SK-N-SH (cell line): Measurements from ENCODE around the gene DSTN. TPM values are rescaled to one million over a fixed set of nuclear protein-coding genes. Genes with fewer than 3 reads are reported as not detected.
A peak's percentile ranks its signal among the peaks of the same experiment; 100 is the strongest.

Experiments
- CTCF ChIA-PET: fragments of 300-600, 350-600 bp; formaldehyde crosslinking; extraction: SDS; loops from one replicate; lab custom pipeline; 2021; lab: Yijun Ruan, JAX
- POLR2A ChIA-PET: fragments of 350-600 bp; sonication (Branson Sonifier 250); formaldehyde crosslinking; extraction: SDS; loops from one replicate; lab custom pipeline; 2020; ENCODE audit warnings: antibody characterized with exemption, inconsistent platforms; lab: Yijun Ruan, JAX
- DNase-seq: peaks from one replicate; pipeline ENCODE4 v3.0.0; 2012
- H2AFZ ChIP-seq: fragments of 200-600 bp; sonication (generic); 2 replicates; pipeline ENCODE4 v1.8.1; 2016; ENCODE audit warnings: antibody characterized with exemption, mild to moderate bottlenecking, low read depth
- H3F3A ChIP-seq: fragments of 200-600 bp; sonication (generic); replicated peaks from 2 replicates; pipeline ENCODE3; 2016; ENCODE audit warnings: antibody characterized with exemption, mild to moderate bottlenecking; ENCODE audit not compliant: insufficient read depth
- H3K27ac ChIP-seq, 2 experiments: fragments of 200-500 bp in 1 of 2; fragments of 200-600 bp in 1 of 2; sonication (Bioruptor generic) in 1 of 2; sonication (generic), shearing (Covaris generic) in 1 of 2; 2 replicates each; pipeline versions ENCODE4 v1.5.1 to v1.6.1; 2014 to 2016; ENCODE audit warnings: low read depth in 2 of 2, inconsistent platforms in 1 of 2, low read length in 1 of 2, mild to moderate bottlenecking in 1 of 2, mixed read lengths in 1 of 2
- H3K27me3 ChIP-seq: fragments of 200-600 bp; sonication (generic), shearing (Covaris generic); 2 replicates; pipeline ENCODE4 v1.6.1; 2016; ENCODE audit warnings: mixed run types; ENCODE audit not compliant: insufficient read depth
- H3K36me3 ChIP-seq, 2 experiments: fragments of 200-500 bp in 1 of 2; fragments of 200-600 bp in 1 of 2; sonication (Bioruptor generic) in 1 of 2; sonication (generic) in 1 of 2; replicated peaks in 1 of 2; 2 replicates each; pipeline versions ENCODE3 to v1.5.1; 2014 to 2016; ENCODE audit warnings: low read length in 1 of 2, mild to moderate bottlenecking in 1 of 2; ENCODE audit not compliant: insufficient read depth in 2 of 2, control insufficient read depth in 1 of 2
- H3K4me1 ChIP-seq, 2 experiments: fragments of 200-500 bp in 1 of 2; fragments of 200-600 bp in 1 of 2; sonication (Bioruptor generic) in 1 of 2; sonication (generic), shearing (Covaris generic) in 1 of 2; 2 replicates each; pipeline versions ENCODE4 v1.5.1 to v1.6.1; 2014 to 2016; ENCODE audit warnings: low read depth in 1 of 2, low read length in 1 of 2, mixed run types in 1 of 2; ENCODE audit not compliant: insufficient read depth in 2 of 2, control insufficient read depth in 1 of 2
- H3K4me2 ChIP-seq: fragments of 200-600 bp; sonication (generic), shearing (Covaris generic); 2 replicates; pipeline ENCODE4 v1.6.1; 2017; ENCODE audit warnings: mixed run types
- H3K4me3 ChIP-seq, 2 experiments: fragments of 200-500 bp in 1 of 2; fragments of 200-600 bp in 1 of 2; sonication (Bioruptor generic) in 1 of 2; sonication (generic), shearing (Covaris generic) in 1 of 2; 2 replicates each; pipeline versions ENCODE4 v1.5.1 to v1.8.1; 2014 to 2016; ENCODE audit warnings: low read depth in 2 of 2, inconsistent platforms in 1 of 2, low read length in 1 of 2, mild to moderate bottlenecking in 1 of 2, mixed read lengths in 1 of 2, moderate library complexity in 1 of 2
- H3K79me2 ChIP-seq: fragments of 200-600 bp; sonication (generic); 2 replicates; pipeline ENCODE4 v1.8.1; 2017; ENCODE audit warnings: mild to moderate bottlenecking; ENCODE audit not compliant: insufficient read depth
- H3K9ac ChIP-seq: fragments of 200-600 bp; sonication (generic); 2 replicates; pipeline ENCODE4 v1.6.1; 2017; ENCODE audit warnings: mixed run types
- H3K9me2 ChIP-seq: fragments of 200-600 bp; sonication (generic); 2 replicates; pipeline ENCODE4 v1.6.1; 2017; ENCODE audit warnings: mixed run types
- H3K9me3 ChIP-seq: fragments of 200-600 bp; sonication (generic); 2 replicates; pipeline ENCODE4 v1.6.1; 2017; ENCODE audit warnings: mixed run types, mild to moderate bottlenecking, moderate library complexity
- H4K20me1 ChIP-seq: fragments of 200-600 bp; sonication (generic); 2 replicates; pipeline ENCODE4 v1.6.1; 2017; ENCODE audit warnings: mild to moderate bottlenecking, mixed run types; ENCODE audit not compliant: insufficient read depth
- EP300 ChIP-seq, 2 experiments: IDR thresholded peaks; 2 replicates each; pipeline versions ENCODE4 v1.4.0 to v1.6.1; 2012; ENCODE audit warnings: borderline replicate concordance in 1 of 2, low read depth in 1 of 2, low read length in 1 of 2
- EZH2phosphoT487 ChIP-seq: fragments of 200-600 bp; sonication (generic); IDR thresholded peaks from 2 replicates; pipeline ENCODE4 v1.6.1; 2017; ENCODE audit warnings: low read depth, mixed run types, mild to moderate bottlenecking, antibody characterized with exemption, moderate library complexity, borderline replicate concordance
- FOXM1 ChIP-seq: IDR thresholded peaks from 2 replicates; pipeline ENCODE4 v1.4.0; 2012; ENCODE audit warnings: low read depth, mild to moderate bottlenecking
- GATA2 ChIP-seq: sonication (generic); formaldehyde crosslinking; IDR thresholded peaks from 2 replicates; pipeline ENCODE4 v1.5.0; 2020; ENCODE audit warnings: mild to moderate bottlenecking, missing genetic modification reagents
- MXI1 ChIP-seq: IDR thresholded peaks from 2 replicates; pipeline ENCODE4 v1.6.1; 2012; ENCODE audit warnings: mild to moderate bottlenecking, low read depth, low read length, improper control_type of control experiment
- NRF1 ChIP-seq: IDR thresholded peaks from 2 replicates; pipeline ENCODE4 v1.6.1; 2012; ENCODE audit warnings: low read depth, mild to moderate bottlenecking, low read length
- POLR2AphosphoS5 ChIP-seq: IDR thresholded peaks from 2 replicates; pipeline ENCODE4 v1.6.1; 2012; ENCODE audit warnings: low read depth, low read length
- RAD21 ChIP-seq: IDR thresholded peaks from 2 replicates; pipeline ENCODE4 v1.6.1; 2012; ENCODE audit warnings: mild to moderate bottlenecking, low read length
- SIN3A ChIP-seq: IDR thresholded peaks from 2 replicates; pipeline ENCODE4 v1.6.1; 2012; ENCODE audit warnings: low read depth, mild to moderate bottlenecking, low read length, moderate library complexity, borderline replicate concordance
- TCF12 ChIP-seq: IDR thresholded peaks from 2 replicates; pipeline ENCODE4 v1.4.0; 2012
- WGBS: methylation state at CpG from one replicate; pipeline ENCODE4 v1.1.6; 2017; ENCODE audit warnings: low lambda C conversion rate; 5-methylcytosine and 5-hydroxymethylcytosine counted together
- polyA plus RNA-seq, 3 experiments: library from polyadenylated mRNA; depleted of rRNA; stranded (reverse); fragments of >200 nt; gene quantifications; 2 replicates each; pipeline ENCODE4 v1.2.3, GENCODE V29; 2012
- TF ChIP-seq, protein P1 (sequence below): IDR thresholded peaks from 2 replicates; pipeline ENCODE4 v1.6.1; 2012; ENCODE audit warnings: mild to moderate bottlenecking, low read depth, low read length, moderate library complexity
- TF ChIP-seq, protein P2 (sequence below): IDR thresholded peaks from 2 replicates; pipeline ENCODE4 v1.4.0; 2012; ENCODE audit warnings: low read depth
- TF ChIP-seq, protein P3 (sequence below): IDR thresholded peaks from 2 replicates; pipeline ENCODE4; 2012
- TF ChIP-seq, protein P4 (sequence below): IDR thresholded peaks from 2 replicates; pipeline ENCODE4 v1.4.0; 2012; ENCODE audit warnings: low read depth, borderline replicate concordance
- TF ChIP-seq, protein P5 (sequence below): fragments of 150-350 bp; IDR thresholded peaks from 2 replicates; pipeline ENCODE4 v1.6.1; 2017; ENCODE audit warnings: antibody characterized with exemption, low read length, low read depth, borderline replicate concordance

The DSTN gene
- polyA plus RNA-seq, 1 of the 3 experiments (the other 2 are of a cell fraction), result 167 TPM

DNA sequence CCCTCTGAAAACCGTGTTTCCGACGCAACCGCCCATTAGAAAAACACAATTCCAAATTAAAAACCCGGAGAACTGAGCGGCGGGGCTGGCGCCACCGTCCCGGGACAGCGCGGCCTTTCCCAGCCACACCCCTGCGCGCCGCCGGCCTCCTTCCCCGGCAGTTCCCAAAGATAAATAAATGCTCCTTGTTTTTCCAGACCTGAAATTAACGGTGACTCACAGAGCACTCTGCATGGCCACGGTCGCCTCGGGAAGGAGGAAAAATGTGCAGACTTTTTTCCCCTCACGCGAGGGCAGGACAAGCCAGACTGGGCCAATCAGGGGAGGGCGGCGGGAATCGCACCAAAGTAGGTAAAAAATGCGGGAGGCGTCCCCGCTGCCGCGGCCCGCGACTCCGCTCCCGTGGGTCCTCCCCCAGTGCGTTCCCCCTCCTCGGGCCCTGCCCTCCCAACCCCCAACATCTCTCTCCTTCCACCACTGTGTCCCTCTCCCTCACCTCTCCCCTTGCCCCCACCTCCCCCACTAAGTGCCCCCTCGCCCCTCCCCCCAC is 828 bp upstream of the DSTN start (continued):
- TF ChIP-seq, protein P1, sequence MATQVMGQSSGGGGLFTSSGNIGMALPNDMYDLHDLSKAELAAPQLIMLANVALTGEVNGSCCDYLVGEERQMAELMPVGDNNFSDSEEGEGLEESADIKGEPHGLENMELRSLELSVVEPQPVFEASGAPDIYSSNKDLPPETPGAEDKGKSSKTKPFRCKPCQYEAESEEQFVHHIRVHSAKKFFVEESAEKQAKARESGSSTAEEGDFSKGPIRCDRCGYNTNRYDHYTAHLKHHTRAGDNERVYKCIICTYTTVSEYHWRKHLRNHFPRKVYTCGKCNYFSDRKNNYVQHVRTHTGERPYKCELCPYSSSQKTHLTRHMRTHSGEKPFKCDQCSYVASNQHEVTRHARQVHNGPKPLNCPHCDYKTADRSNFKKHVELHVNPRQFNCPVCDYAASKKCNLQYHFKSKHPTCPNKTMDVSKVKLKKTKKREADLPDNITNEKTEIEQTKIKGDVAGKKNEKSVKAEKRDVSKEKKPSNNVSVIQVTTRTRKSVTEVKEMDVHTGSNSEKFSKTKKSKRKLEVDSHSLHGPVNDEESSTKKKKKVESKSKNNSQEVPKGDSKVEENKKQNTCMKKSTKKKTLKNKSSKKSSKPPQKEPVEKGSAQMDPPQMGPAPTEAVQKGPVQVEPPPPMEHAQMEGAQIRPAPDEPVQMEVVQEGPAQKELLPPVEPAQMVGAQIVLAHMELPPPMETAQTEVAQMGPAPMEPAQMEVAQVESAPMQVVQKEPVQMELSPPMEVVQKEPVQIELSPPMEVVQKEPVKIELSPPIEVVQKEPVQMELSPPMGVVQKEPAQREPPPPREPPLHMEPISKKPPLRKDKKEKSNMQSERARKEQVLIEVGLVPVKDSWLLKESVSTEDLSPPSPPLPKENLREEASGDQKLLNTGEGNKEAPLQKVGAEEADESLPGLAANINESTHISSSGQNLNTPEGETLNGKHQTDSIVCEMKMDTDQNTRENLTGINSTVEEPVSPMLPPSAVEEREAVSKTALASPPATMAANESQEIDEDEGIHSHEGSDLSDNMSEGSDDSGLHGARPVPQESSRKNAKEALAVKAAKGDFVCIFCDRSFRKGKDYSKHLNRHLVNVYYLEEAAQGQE, result peak; percentile 62; the same call in 1 of the 2 replicates
- TF ChIP-seq MXI1 (peak; percentile 55), TCF12 (peak; percentile 62; the same call in 1 of the 2 replicates), EZH2phosphoT487 (no peak), FOXM1 (0 out of 2 replicates have a peak, but pooled peaks have one; percentile 31)
- TF ChIP-seq, protein P2, sequence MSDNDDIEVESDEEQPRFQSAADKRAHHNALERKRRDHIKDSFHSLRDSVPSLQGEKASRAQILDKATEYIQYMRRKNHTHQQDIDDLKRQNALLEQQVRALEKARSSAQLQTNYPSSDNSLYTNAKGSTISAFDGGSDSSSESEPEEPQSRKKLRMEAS, result peak; percentile 83; the same call in 1 of the 2 replicates
- TF ChIP-seq, protein P3, sequence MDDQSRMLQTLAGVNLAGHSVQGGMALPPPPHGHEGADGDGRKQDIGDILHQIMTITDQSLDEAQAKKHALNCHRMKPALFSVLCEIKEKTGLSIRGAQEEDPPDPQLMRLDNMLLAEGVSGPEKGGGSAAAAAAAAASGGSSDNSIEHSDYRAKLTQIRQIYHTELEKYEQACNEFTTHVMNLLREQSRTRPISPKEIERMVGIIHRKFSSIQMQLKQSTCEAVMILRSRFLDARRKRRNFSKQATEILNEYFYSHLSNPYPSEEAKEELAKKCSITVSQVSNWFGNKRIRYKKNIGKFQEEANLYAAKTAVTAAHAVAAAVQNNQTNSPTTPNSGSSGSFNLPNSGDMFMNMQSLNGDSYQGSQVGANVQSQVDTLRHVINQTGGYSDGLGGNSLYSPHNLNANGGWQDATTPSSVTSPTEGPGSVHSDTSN, result peak; percentile 70
- TF ChIP-seq, all 33 proteins: peak for 18

DNA sequence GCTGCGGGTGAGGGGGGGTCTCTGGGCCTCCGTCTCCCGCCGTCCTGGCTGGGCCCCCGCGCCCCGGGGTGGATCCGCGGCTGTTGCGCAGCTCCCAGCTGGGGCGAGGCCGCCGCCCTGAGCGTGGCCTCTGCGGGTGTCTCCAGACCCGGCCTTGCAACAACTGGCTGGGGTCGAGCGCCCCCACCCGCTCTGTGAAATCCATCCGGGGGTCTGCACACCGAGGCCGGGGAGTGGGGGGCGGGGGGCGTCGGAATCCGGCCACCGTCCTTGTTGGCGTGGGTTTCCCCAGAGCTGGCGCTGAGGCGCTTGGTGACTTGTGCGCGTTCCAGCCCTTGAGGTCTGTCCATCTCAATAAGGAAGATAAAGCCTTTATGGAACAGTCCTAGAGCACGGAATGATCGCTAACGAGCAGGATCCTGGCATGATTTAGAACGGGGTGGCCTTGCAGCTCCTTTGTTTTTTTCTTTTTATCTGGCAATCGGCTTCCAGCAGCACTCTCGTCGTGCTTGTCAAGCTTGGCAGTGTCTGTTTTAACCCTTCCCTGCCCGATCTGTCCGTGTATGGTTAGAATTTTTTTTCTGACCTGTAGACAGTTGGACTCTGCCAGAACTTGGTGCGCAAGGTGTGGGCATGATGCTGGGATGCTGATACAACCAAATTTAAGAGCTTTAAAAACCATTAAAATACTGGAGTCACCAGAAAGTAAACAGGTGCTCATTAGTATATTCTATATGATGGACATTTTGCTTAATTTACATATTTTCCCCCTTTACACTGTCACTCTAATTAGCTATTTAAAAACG is 675 bp downstream of the DSTN start:
- no peaks in the 10 kb centered on the region for H3K9me2 ChIP-seq
- peaks cover 17% of the 10 kb centered on the region for H3F3A ChIP-seq
- peaks cover 53% of the 10 kb centered on the region for H4K20me1 ChIP-seq
- H3K36me3 ChIP-seq, result peaks cover 3 to 10% of the 10 kb centered on the region in 2 experiments
- CTCF ChIA-PET, result interaction anchor here (0.7 to 3.3 kb wide), 16 partner anchors 10 to 393 kb away, joined by 3 to 16 read pairs (median 3); partner anchors contain the start of gene BANF2
- WGBS, result under 1% methylated on average over 15 of the region's 43 CpGs
- DNase-seq, result peak; percentile 81
- H3K4me2 ChIP-seq, result peak overlapping the region; percentile 84
- peak overlapping the region; percentile 95 for H3K9ac ChIP-seq
- POLR2A ChIA-PET, result interaction anchor here (1.0 to 1.5 kb wide), 3 partner anchors 19 to 66 kb away, joined by 3 to 8 read pairs (median 4); no protein-coding TSS in a partner anchor
- peaks cover 3% of the 10 kb centered on the region in 2 experiments; a peak in 3 of 4 replicates for H3K4me1 ChIP-seq
- H2AFZ ChIP-seq, result no peak overlapping the region
- no peaks in the 10 kb centered on the region for H3K27me3 ChIP-seq
- no peaks in the 10 kb centered on the region for H3K9me3 ChIP-seq
- peak overlapping the region; percentile 93 to 99 for H3K27ac ChIP-seq
- H3K79me2 ChIP-seq, result peaks cover 61% of the 10 kb centered on the region
- peak overlapping the region; percentile 92 to 97 for H3K4me3 ChIP-seq
- TF ChIP-seq RAD21, result peak; percentile 6; the same call in 1 of the 2 replicates
- TF ChIP-seq, protein P1, result no peak
- TF ChIP-seq, protein P4, sequence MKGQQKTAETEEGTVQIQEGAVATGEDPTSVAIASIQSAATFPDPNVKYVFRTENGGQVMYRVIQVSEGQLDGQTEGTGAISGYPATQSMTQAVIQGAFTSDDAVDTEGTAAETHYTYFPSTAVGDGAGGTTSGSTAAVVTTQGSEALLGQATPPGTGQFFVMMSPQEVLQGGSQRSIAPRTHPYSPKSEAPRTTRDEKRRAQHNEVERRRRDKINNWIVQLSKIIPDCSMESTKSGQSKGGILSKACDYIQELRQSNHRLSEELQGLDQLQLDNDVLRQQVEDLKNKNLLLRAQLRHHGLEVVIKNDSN, result no peak
- no peak for TF ChIP-seq NRF1
- peak; percentile 8 to 52; a peak in 2 of 4 replicates for TF ChIP-seq EP300 (IDR thresholded peaks at IDR 0.05; ENCODE audit: borderline replicate concordance in 1 of 2, low read depth in 1 of 2, low read length in 1 of 2)
- no peak for TF ChIP-seq POLR2AphosphoS5
- TF ChIP-seq, protein P5, sequence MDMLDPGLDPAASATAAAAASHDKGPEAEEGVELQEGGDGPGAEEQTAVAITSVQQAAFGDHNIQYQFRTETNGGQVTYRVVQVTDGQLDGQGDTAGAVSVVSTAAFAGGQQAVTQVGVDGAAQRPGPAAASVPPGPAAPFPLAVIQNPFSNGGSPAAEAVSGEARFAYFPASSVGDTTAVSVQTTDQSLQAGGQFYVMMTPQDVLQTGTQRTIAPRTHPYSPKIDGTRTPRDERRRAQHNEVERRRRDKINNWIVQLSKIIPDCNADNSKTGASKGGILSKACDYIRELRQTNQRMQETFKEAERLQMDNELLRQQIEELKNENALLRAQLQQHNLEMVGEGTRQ, result no peak
- TF ChIP-seq SIN3A, result no peak; the same call in none of the 2 replicates
- peak; percentile 79 for TF ChIP-seq GATA2 (CRISPR knock-in tag)
